Epithelial cell of proximal tubule (primary cell): ENCODE results near the gene OR11G2. TPM values are rescaled to one million over a fixed set of nuclear protein-coding genes. Genes with fewer than 3 reads are reported as not detected.
"Not testable (repeated sequence)": the region's sequence is repeated elsewhere in the genome, so short reads cannot be mapped to it uniquely, and the experiment has no call there.

Source experiments
- DNase-seq: peaks from one replicate; pipeline ENCODE4 v3.0.0-alpha.2; 2011; ENCODE audit warnings: low read depth
- H3K4me3 ChIP-seq: 2 replicates; pipeline ENCODE4 v1.5.1; 2011; ENCODE audit warnings: low read depth, mild to moderate bottlenecking, low read length
- total RNA-seq: library from RNA; depleted of rRNA; stranded (reverse); fragments of >200 nt; gene quantifications from 2 replicates; pipeline ENCODE4 v1.2.3, GENCODE V29; 2015
- TF ChIP-seq, protein P1 (sequence below): conservative IDR thresholded peaks from 2 replicates; pipeline ENCODE4 v1.5.1; 2012; ENCODE audit warnings: low read depth, mild to moderate bottlenecking, low read length

OR11G2 gene
- total RNA-seq, 1 donor from 2014 or later, result not detected

DNA sequence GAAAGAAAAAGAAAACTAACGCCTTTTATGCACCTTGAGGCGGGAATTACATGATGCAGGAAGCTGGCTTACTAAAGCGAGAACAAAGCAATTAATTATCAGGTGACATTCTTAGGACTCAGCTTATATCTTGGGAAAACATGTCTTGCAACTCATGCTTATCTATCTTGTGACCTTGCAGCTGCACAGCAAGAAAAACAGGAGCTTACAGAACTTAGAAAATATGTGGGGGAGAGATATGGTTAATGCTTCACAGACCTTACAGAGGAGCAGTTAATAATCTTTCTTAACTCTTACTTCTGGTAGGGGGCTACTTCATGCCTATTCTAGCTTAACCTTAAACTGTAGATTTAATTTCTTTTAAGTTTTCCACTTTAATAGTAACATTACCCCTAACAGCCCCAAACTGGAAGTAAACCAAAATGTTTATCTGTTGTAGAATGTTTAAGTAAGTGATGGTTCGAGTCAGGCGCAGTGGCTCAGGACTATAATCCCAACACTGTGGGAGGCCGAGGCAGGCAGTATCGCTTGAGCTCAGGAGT lies 13.2 kb upstream of the OR11G2 start:
- TF ChIP-seq, protein P1, sequence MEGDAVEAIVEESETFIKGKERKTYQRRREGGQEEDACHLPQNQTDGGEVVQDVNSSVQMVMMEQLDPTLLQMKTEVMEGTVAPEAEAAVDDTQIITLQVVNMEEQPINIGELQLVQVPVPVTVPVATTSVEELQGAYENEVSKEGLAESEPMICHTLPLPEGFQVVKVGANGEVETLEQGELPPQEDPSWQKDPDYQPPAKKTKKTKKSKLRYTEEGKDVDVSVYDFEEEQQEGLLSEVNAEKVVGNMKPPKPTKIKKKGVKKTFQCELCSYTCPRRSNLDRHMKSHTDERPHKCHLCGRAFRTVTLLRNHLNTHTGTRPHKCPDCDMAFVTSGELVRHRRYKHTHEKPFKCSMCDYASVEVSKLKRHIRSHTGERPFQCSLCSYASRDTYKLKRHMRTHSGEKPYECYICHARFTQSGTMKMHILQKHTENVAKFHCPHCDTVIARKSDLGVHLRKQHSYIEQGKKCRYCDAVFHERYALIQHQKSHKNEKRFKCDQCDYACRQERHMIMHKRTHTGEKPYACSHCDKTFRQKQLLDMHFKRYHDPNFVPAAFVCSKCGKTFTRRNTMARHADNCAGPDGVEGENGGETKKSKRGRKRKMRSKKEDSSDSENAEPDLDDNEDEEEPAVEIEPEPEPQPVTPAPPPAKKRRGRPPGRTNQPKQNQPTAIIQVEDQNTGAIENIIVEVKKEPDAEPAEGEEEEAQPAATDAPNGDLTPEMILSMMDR, result no peak

GRCh38 chr14:20179218-20179617 lies 11.5 kb upstream of the OR11G2 start:
- no peak for DNase-seq
- TF ChIP-seq, protein P1, result no peak
- H3K4me3 ChIP-seq, result no peak overlapping the region

More for the DNA sequence above, 13.2 kb upstream of the OR11G2 start:
- DNase-seq, result no peak
- H3K4me3 ChIP-seq, result no peak overlapping the region

DNA sequence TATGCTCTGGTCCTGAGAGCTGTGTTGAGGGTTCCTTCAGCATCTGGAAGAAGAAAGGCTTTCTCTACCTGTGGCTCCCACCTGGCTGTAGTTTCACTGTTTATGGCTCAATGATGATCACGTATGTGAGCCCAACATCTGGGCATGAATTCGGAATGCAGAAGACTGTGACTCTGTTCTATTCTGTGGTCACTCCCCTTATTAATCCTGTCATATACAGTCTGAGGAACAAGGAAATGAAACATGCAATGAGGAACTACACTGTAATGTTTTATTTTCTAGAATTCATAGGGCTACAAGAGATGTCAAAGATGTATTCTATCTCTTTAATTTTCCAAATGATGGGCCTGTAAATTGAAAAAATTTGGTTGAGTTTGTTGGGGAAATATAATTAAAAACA lies 10.8 kb upstream of the OR11G2 start:
- TF ChIP-seq, protein P1, result no peak
- DNase-seq, result no peak
- H3K4me3 ChIP-seq, result no peak overlapping the region

- no peak for DNase-seq
- H3K4me3 ChIP-seq, result no peak overlapping the region
- TF ChIP-seq, protein P1, result no peak
Measured at GRCh38 chr14:20180486-20180885, 10.2 kb upstream of the OR11G2 start.

DNA sequence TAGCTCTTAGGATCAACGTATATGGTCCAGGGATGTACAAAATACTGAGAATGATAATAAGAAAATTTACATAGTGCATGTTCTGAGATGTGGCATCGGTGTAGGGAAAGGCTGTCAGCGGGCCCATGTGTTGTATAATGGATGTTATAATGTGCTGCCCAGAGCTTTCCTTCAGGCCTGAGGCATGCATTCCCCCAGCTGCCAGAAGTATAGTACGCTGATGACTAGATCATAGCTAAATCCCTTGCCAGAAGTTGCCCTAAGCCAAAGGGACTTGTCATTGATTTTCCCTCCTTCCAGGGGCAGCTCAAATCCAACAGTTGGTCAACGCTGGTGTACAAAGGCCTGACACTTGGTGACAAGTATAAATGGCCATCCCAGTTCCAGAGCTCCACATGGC lies 6.5 kb upstream of the OR11G2 start:
- TF ChIP-seq, protein P1, result no peak
- no peak overlapping the region for H3K4me3 ChIP-seq
- DNase-seq, result no peak

GRCh38 chr14:20191396-20191795 lies 700 bp downstream of the OR11G2 start:
- no peak overlapping the region for H3K4me3 ChIP-seq
- TF ChIP-seq, protein P1, result no peak

DNA sequence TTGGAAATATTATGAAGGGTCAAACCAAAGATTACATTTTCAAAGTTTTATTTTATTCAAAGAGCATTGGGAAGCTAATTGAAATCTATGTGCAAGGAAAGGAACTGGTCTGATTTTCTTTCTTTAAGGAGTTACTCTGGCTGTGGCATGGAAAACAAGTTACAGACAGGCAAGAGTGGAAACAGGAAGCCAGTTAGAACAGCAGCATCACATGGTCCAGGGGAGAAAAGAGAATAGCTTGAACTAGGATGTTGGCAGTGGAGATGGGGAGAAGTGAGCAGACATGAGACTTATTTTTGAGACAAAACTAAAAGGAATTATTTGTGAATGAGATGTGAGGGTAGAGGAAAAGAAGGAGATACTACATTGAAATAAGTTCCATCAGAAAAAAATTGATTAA lies 3.4 kb downstream of the OR11G2 start:
- TF ChIP-seq, protein P1, result no peak
- H3K4me3 ChIP-seq, result no peak overlapping the region
- no peak for DNase-seq

More at GRCh38 chr14:20191396-20191795, 700 bp downstream of the OR11G2 start:
- DNase-seq, result no peak

- DNase-seq, H3K4me3 ChIP-seq: not testable (repeated sequence)
Measured at GRCh38 chr14:20195170-20195569, 4.5 kb downstream of the OR11G2 start.
